ENCODE data around the gene NKX6-2. TPM values are rescaled to one million over a fixed set of nuclear protein-coding genes. Genes with fewer than 3 reads are reported as not detected.

NKX6-2 gene
- total and polyA plus RNA-seq, 2 of the 8 experiments (the other 6 are each of a cell fraction or from before 2014, with no cell fraction given), result 0.06 TPM; not detected in 1

- no peaks in the 10 kb centered on the region; a peak in 1 of 4 replicates for H3K9me3 ChIP-seq (ENCODE audit: insufficient read depth in 2 of 2, low read depth in 1 of 2, low read length in 1 of 2)
- no peak overlapping the region for H3K27ac ChIP-seq (ENCODE audit: low read depth, low read length)
- no peaks in the 10 kb centered on the region for H3K27me3 ChIP-seq (replicated peaks in 1 of 4; ENCODE audit: control insufficient read depth in 3 of 4, extremely low read depth in 1 of 4, insufficient read depth in 3 of 4, low read length in 3 of 4)
- no peak overlapping the region for H4K8ac ChIP-seq (ENCODE audit: extremely low read depth, insufficient read depth, low read length)
- H2BK120ac ChIP-seq (replicated peaks; ENCODE audit: low read depth, low read length), result no peak overlapping the region
- H2AK5ac ChIP-seq (ENCODE audit: low read depth, low read length), result no peak overlapping the region
- H4K5ac ChIP-seq (ENCODE audit: insufficient read length, low read depth, low read length), result no peak overlapping the region
- DNase-seq (ENCODE audit: low read depth in 1 of 2, low spot score in 2 of 2), result no peak
- H3K79me2 ChIP-seq (ENCODE audit: control insufficient read depth in 1 of 2, insufficient read depth in 2 of 2, low read length in 2 of 2), result no peaks in the 10 kb centered on the region
- H2BK12ac ChIP-seq (ENCODE audit: low read depth, low read length), result no peak overlapping the region
- H3K23me2 ChIP-seq (ENCODE audit: low read depth, low read length), result no peaks in the 10 kb centered on the region
- H3K79me1 ChIP-seq (ENCODE audit: low read depth, low read length), result no peaks in the 10 kb centered on the region
- H4K20me1 ChIP-seq (replicated peaks in 1 of 2; ENCODE audit: control insufficient read depth in 1 of 2, insufficient read depth in 2 of 2, low read length in 2 of 2), result no peaks in the 10 kb centered on the region
- no peak overlapping the region for H2BK20ac ChIP-seq (ENCODE audit: low read length)
- TF ChIP-seq TBP (IDR thresholded peaks at IDR 0.05; ENCODE audit: low read depth, low read length), result no peak
- TF ChIP-seq SUZ12 (IDR thresholded peaks at IDR 0.05; ENCODE audit: low read length), result no peak
- TF ChIP-seq RXRA (IDR thresholded peaks at IDR 0.05; ENCODE audit: insufficient read depth, low read depth, low read length), result no peak
- TF ChIP-seq SIX5 (IDR thresholded peaks at IDR 0.05; ENCODE audit: low read depth, low read length), result no peak
- no peak for TF ChIP-seq MAX (IDR thresholded peaks at IDR 0.05)
- TF ChIP-seq CHD2 (IDR thresholded peaks at IDR 0.05; ENCODE audit: low read length), result no peak
- H2BK15ac ChIP-seq (ENCODE audit: low read length), result no peak overlapping the region
- no peak overlapping the region for H2AFZ ChIP-seq (ENCODE audit: low read length)
- H4K91ac ChIP-seq (replicated peaks; ENCODE audit: insufficient read length, low read length), result no peak overlapping the region
- no peak overlapping the region for H3K4ac ChIP-seq (replicated peaks; ENCODE audit: insufficient read length, low read depth, low read length)
- H3K4me3 ChIP-seq (ENCODE audit: extremely low read depth in 1 of 4, insufficient read depth in 2 of 4, low read depth in 3 of 4, low read length in 4 of 4), result no peak overlapping the region
- no peak overlapping the region for H2BK5ac ChIP-seq (ENCODE audit: low read depth, low read length)
- no peak overlapping the region for H3K18ac ChIP-seq (ENCODE audit: extremely low read depth, low read length)
- no peaks in the 10 kb centered on the region for H3K36me3 ChIP-seq (ENCODE audit: control insufficient read depth in 2 of 4, insufficient read depth in 4 of 4, low read length in 3 of 4)
- H3K14ac ChIP-seq (ENCODE audit: insufficient read length), result no peak overlapping the region
- FAIRE-seq, result no peak
- H3K9ac ChIP-seq (replicated peaks in 1 of 4; ENCODE audit: extremely low read depth in 1 of 4, low read depth in 3 of 4, low read length in 3 of 4), result no peak overlapping the region
- H3K56ac ChIP-seq (replicated peaks; ENCODE audit: insufficient read length, low read depth, low read length), result no peak overlapping the region
- WGBS, 2 experiments (ENCODE audit: extremely low coverage in 1 of 2, insufficient coverage in 1 of 2, insufficient read length in 1 of 2, insufficient replicate concordance in 2 of 2, low coverage in 1 of 2, low lambda C conversion rate in 2 of 2, missing lambda C conversion rate in 1 of 2), result 95% methylated on average over 10 of the region's 10 CpGs; no CpG with 5 or more reads in 1 of the 2 experiments
- no peak overlapping the region for H3K23ac ChIP-seq (ENCODE audit: insufficient read length)
- CTCF ChIA-PET (ENCODE audit: partially characterized antibody), result no interaction called here
- POLR2A ChIA-PET (ENCODE audit: partially characterized antibody), result no interaction called here
- no peak overlapping the region for H3K4me2 ChIP-seq (ENCODE audit: insufficient read depth in 1 of 2, low read depth in 2 of 2, low read length in 2 of 2)
- peaks cover 0 to 3% (median 0%) of the 10 kb centered on the region in 4 experiments; a peak in 2 of 7 replicates for H3K4me1 ChIP-seq (replicated peaks in 1 of 4; ENCODE audit: control insufficient read depth in 3 of 4, insufficient read depth in 4 of 4, low read length in 3 of 4)
Observed at GRCh38 chr10:132813001-132813401, 27.1 kb upstream of the NKX6-2 start.

Data from H1 (cell line).